Fibroblast of lung (primary cell): ENCODE data around the gene CHN1. TPM values are rescaled to one million over a fixed set of nuclear protein-coding genes. Genes with fewer than 3 reads are reported as not detected.

Experiments
- DNase-seq, 2 donors: peaks; one replicate each; pipeline versions ENCODE4 v3.0.0 to v3.0.0-alpha.2; 2010; ENCODE audit warnings: low read depth in 2 of 2
- H2AFZ ChIP-seq: 2 replicates; pipeline ENCODE4 v1.5.1; 2012; ENCODE audit warnings: low read length, control low read depth, inconsistent platforms
- H3K27ac ChIP-seq: 2 replicates; pipeline ENCODE4 v1.5.1; 2011; ENCODE audit warnings: low read length, control low read depth; ENCODE audit not compliant: insufficient read depth
- H3K27me3 ChIP-seq: 2 replicates; pipeline ENCODE4 v1.5.1; 2011; ENCODE audit warnings: mild to moderate bottlenecking, low read length; ENCODE audit not compliant: control insufficient read depth, insufficient read depth
- H3K36me3 ChIP-seq: 2 replicates; pipeline ENCODE4 v1.5.1; 2011; ENCODE audit warnings: low read length; ENCODE audit not compliant: control insufficient read depth, insufficient read depth
- H3K4me1 ChIP-seq: 2 replicates; pipeline ENCODE4 v1.5.1; 2011; ENCODE audit warnings: low read length; ENCODE audit not compliant: control insufficient read depth, insufficient read depth; ENCODE audit errors: extremely low read depth
- H3K4me2 ChIP-seq: 2 replicates; pipeline ENCODE4 v1.5.1; 2011; ENCODE audit warnings: low read length, control low read depth; ENCODE audit not compliant: insufficient read depth; ENCODE audit errors: extremely low read depth
- H3K4me3 ChIP-seq, 4 experiments: fragments of 200-600 bp in 1 of 4; sonication (generic) in 1 of 4; replicated peaks in 1 of 4; 2 replicates each; pipeline ENCODE4 v1.5.1; 2011 to 2016; ENCODE audit warnings: low read length in 4 of 4, low read depth in 3 of 4, mild to moderate bottlenecking in 3 of 4, control low read depth in 2 of 4, inconsistent platforms in 1 of 4, mixed read lengths in 1 of 4; ENCODE audit not compliant: insufficient read depth in 1 of 4; ENCODE audit errors: control extremely low read depth in 1 of 4
- H3K79me2 ChIP-seq: 2 replicates; pipeline ENCODE4 v1.5.1; 2012; ENCODE audit warnings: mild to moderate bottlenecking, low read length, inconsistent platforms; ENCODE audit not compliant: control insufficient read depth, insufficient read depth
- H3K9ac ChIP-seq: 2 replicates; pipeline ENCODE4 v1.5.1; 2011; ENCODE audit warnings: mild to moderate bottlenecking, low read length, control low read depth; ENCODE audit not compliant: insufficient read depth
- H3K9me3 ChIP-seq: 2 replicates; pipeline ENCODE4 v1.5.1; 2012; ENCODE audit warnings: low read depth, low read length; ENCODE audit not compliant: control insufficient read depth, insufficient read depth
- H4K20me1 ChIP-seq: 2 replicates; pipeline ENCODE4 v1.5.1; 2011; ENCODE audit warnings: low read length; ENCODE audit not compliant: control insufficient read depth, insufficient read depth; ENCODE audit errors: extremely low read depth
- CTCF ChIP-seq, 2 donors: IDR thresholded peaks in 1 of 2; conservative IDR thresholded peaks in 1 of 2; 1 replicate in 1 of 2; 2 replicates in 1 of 2; pipeline ENCODE4 v1.5.1; 2011 to 2012; ENCODE audit warnings: low read length in 2 of 2, control low read depth in 1 of 2, inconsistent platforms in 1 of 2, low read depth in 1 of 2, mild to moderate bottlenecking in 1 of 2
- EZH2 ChIP-seq: IDR thresholded peaks from 2 replicates; pipeline ENCODE4 v1.5.1; 2012; ENCODE audit warnings: low read length, control low read depth, mild to moderate bottlenecking; ENCODE audit errors: missing control alignments
- polyA plus RNA-seq, 2 donors: library from polyadenylated mRNA; depleted of rRNA in 1 of 2; stranded (reverse) in 1 of 2; unstranded in 1 of 2; fragments of >200 nt; gene quantifications; 2 replicates each; pipeline ENCODE4 v1.2.1, GENCODE V29; 2011 to 2012; ENCODE audit warnings: missing spikeins in 1 of 2
- total RNA-seq: library from RNA; depleted of rRNA; stranded (reverse); fragments of >200 nt; gene quantifications from 2 replicates; pipeline ENCODE4 v1.2.1, GENCODE V29; 2014

Gene CHN1
- total and polyA plus RNA-seq, 2 donors (not counting 1 experiment from before 2014, with no cell fraction given), result 203 to 904 TPM

GRCh38 chr2:174929786-174930185 lies 75.4 kb downstream of the CHN1 start:
- no peak for DNase-seq
- Histone ChIP-seq H3K9me3 (no peaks in the 10 kb centered on the region), H3K27ac (no peak overlapping the region), H3K27me3 (no peaks in the 10 kb centered on the region), H4K20me1 (no peaks in the 10 kb centered on the region), H3K4me3 (no peak overlapping the region), H3K4me1 (peaks cover 3% of the 10 kb centered on the region), H3K79me2 (no peaks in the 10 kb centered on the region), H3K36me3 (no peaks in the 10 kb centered on the region), H3K4me2 (no peak overlapping the region), H3K9ac (no peak overlapping the region), H2AFZ (no peak overlapping the region)
- TF ChIP-seq EZH2, result no peak
- TF ChIP-seq CTCF (conservative IDR thresholded peaks at IDR 0.05 in 1 of 2, IDR thresholded peaks at IDR 0.05 in 1 of 2; ENCODE audit: low read depth in 1 of 2, low read length in 2 of 2), result no peak

GRCh38 chr2:174925046-174925784 lies 80.0 kb downstream of the CHN1 start:
- H4K20me1 ChIP-seq, result no peaks in the 10 kb centered on the region
- no peak for DNase-seq
- no peaks in the 10 kb centered on the region for H3K36me3 ChIP-seq
- no peak overlapping the region for H3K4me3 ChIP-seq
- no peak overlapping the region for H2AFZ ChIP-seq
- no peak for TF ChIP-seq EZH2
- TF ChIP-seq CTCF (conservative IDR thresholded peaks at IDR 0.05 in 1 of 2, IDR thresholded peaks at IDR 0.05 in 1 of 2; ENCODE audit: low read depth in 1 of 2, low read length in 2 of 2), result no peak
- H3K4me1 ChIP-seq, result no peaks in the 10 kb centered on the region
- H3K9ac ChIP-seq, result no peak overlapping the region
- H3K9me3 ChIP-seq, result no peaks in the 10 kb centered on the region
- H3K27me3 ChIP-seq, result no peaks in the 10 kb centered on the region
- no peak overlapping the region for H3K27ac ChIP-seq
- H3K79me2 ChIP-seq, result no peaks in the 10 kb centered on the region
- no peak overlapping the region for H3K4me2 ChIP-seq

GRCh38 chr2:174924061-174924693 lies 81.0 kb downstream of the CHN1 start:
- Histone ChIP-seq H4K20me1 (no peaks in the 10 kb centered on the region), H2AFZ (no peak overlapping the region), H3K4me1 (no peaks in the 10 kb centered on the region), H3K27me3 (no peaks in the 10 kb centered on the region), H3K4me2 (no peak overlapping the region), H3K27ac (no peak overlapping the region), H3K79me2 (no peaks in the 10 kb centered on the region), H3K9me3 (no peaks in the 10 kb centered on the region), H3K4me3 (no peak overlapping the region), H3K36me3 (no peaks in the 10 kb centered on the region), H3K9ac (no peak overlapping the region)
- no peak for DNase-seq
- TF ChIP-seq CTCF (conservative IDR thresholded peaks at IDR 0.05 in 1 of 2, IDR thresholded peaks at IDR 0.05 in 1 of 2; ENCODE audit: low read depth in 1 of 2, low read length in 2 of 2) (no peak), EZH2 (no peak)
